ENCODE results near the gene PLXND1.

PLXND1 gene

GRCh38 chr3:129583289-129583688 lies 23.2 kb downstream of the PLXND1 start:
- no peak for TF ChIP-seq CTCF (IDR thresholded peaks at IDR 0.05; ENCODE audit: low read depth, low read length, missing control alignments)
- no peak overlapping the region for H3K4me3 ChIP-seq (ENCODE audit: low read depth, low read length)
- DNase-seq (ENCODE audit: low read depth), result peak; percentile 8

- H3K4me3 ChIP-seq (ENCODE audit: low read depth, low read length), result no peak overlapping the region
Observed at GRCh38 chr3:129582799-129583198, 23.7 kb downstream of the PLXND1 start.

GRCh38 chr3:129581623-129582022 lies 24.9 kb downstream of the PLXND1 start:
- DNase-seq (ENCODE audit: low read depth), result no peak
- H3K4me3 ChIP-seq (ENCODE audit: low read depth, low read length), result no peak overlapping the region
- TF ChIP-seq CTCF (IDR thresholded peaks at IDR 0.05; ENCODE audit: low read depth, low read length, missing control alignments), result no peak

More at GRCh38 chr3:129582799-129583198, 23.7 kb downstream of the PLXND1 start:
- no peak for TF ChIP-seq CTCF (IDR thresholded peaks at IDR 0.05; ENCODE audit: low read depth, low read length, missing control alignments)
- no peak for DNase-seq (ENCODE audit: low read depth)

GRCh38 chr3:129579991-129580390 lies 26.5 kb downstream of the PLXND1 start:
- no peak for DNase-seq (ENCODE audit: low read depth)
- no peak overlapping the region for H3K4me3 ChIP-seq (ENCODE audit: low read depth, low read length)
- no peak for TF ChIP-seq CTCF (IDR thresholded peaks at IDR 0.05; ENCODE audit: low read depth, low read length, missing control alignments)

- no peak for TF ChIP-seq CTCF (IDR thresholded peaks at IDR 0.05; ENCODE audit: low read depth, low read length, missing control alignments)
- peak; percentile 19 for DNase-seq (ENCODE audit: low read depth)
- H3K4me3 ChIP-seq (ENCODE audit: low read depth, low read length), result no peak overlapping the region
Observed at GRCh38 chr3:129577925-129578786, 28.3 kb downstream of the PLXND1 start.

GRCh38 chr3:129577366-129577765 lies 29.1 kb downstream of the PLXND1 start:
- DNase-seq (ENCODE audit: low read depth), result no peak
- no peak for TF ChIP-seq CTCF (IDR thresholded peaks at IDR 0.05; ENCODE audit: low read depth, low read length, missing control alignments)
- no peak overlapping the region for H3K4me3 ChIP-seq (ENCODE audit: low read depth, low read length)
